Inferior parietal cortex (tissue), 1 donor: ENCODE data around the gene CCR6.

Experiments
- DNase-seq: peaks from one replicate; pipeline ENCODE4 v3.0.0-alpha.2; 2016; ENCODE audit errors: extremely low spot score

CCR6 gene

DNA sequence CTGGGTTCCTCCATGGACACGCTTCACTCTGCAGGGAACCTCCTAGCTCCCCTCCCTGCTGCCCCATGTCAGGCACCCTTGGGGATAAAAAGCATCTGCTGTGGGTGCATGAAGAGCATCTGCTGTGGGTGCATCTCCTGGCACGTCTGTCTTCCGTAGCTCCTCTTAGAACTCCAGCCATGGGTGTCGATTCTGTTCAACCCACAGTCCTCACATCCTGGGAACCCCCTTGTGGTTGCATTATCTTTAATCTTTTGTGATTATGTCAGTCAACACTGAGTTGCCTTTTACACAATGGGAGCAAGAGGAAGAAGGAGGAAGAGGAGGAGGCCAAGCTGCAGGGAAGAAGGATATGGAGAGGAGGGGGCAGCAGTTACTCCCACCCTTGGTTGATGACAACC lies 24.1 kb upstream of the CCR6 start:
- no peak for DNase-seq

DNA sequence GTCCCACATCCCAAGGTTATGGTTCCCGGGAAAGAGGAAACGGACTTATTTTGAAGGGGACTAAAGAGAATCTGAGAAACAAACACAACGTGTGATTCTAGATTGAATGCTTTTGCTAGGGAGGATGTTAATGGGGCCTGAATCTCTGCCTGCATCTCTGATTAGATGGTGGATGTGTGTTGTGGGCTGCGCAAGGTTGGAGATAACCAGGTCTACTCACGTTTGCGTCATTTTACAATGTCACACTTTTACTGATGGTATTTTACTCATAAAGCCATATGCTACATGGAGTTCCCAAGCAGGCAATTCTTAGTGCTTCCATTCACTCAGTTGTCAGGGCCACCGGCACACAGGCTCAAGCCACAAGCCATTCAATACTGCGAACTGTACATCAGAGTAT lies 23.2 kb upstream of the CCR6 start:
- DNase-seq: no peak

DNA sequence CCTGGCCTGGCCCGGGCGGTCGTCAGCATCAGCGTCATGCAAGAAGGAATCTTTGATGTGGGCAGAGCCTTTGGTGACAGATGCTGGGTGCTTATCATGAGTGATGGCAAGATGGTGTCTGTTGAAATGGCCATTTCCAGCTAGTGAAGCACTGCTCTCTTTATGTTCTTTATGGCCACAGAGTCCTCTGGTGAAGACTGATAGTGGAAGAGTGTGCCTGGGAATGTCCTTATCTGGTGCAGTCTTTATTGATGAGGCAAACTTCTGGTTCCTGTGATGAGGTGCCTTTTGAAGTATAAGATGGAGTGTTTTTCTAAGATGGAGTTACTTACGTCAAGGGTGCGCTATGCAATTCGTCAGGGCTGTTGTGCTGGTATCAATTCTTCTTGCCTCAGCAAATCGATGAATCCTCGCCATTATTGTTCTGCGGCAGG lies 22.6 kb upstream of the CCR6 start:
- no peak for DNase-seq

DNA sequence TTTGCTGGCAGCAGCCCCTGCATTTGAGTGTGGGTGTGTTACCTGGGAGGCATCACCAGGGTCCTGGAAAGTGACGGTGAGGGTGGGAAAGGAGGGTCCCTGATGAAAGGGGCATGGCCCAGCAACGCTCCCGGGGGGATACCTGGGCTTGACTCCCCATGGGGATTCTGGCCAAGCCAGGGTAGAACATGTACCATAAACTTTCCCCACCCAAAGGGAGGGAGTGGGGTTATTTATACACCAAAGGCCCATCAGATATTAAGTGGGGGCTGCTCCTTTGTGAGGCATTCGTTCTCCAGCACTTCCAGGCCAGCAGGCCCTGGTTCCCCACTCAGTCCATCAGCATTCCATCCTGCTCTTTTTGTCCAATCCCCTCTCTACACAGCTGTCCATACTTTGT lies 20.6 kb upstream of the CCR6 start:
- DNase-seq: no peak

DNA sequence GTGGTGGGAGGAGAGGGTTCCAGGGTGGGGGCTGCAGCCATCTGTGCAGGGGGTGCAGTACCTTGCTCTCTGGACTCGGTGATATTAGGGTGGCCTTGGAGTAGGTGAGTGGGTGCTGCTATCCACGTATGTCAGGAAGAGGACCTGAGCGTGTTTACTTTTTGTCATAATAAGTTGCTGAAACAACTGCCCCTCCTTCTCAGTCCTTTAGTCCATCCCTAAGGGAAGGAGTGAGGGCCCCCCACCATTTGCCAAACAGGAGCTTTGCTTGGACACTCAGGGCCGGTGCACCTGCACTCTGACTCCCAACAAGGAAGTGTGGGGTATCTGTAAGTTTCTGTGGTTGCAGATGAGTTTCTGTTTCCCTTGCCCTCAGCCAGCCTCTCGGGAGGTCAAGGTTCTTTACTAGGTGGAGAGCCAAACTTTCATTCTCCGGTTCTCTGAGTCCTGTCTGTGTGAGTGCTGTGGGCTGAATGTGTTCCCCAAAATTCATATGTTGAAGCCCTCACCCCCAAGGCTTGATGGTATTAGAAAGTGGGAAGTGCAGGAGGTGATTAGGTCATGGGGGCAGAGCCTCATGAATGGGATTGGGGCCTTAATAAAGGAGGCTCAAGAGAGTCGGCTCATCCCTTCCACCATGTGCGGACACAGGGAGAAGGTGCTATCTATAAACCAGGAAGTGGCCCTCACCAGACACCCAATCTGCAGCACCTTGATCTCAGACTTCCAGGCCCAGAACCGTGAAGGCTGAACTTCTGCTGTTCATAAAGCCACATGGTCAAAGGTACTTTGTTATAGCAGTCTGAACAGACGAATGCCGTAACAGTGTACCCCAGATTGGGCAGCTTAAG lies 19.6 kb upstream of the CCR6 start:
- no peak for DNase-seq

DNA sequence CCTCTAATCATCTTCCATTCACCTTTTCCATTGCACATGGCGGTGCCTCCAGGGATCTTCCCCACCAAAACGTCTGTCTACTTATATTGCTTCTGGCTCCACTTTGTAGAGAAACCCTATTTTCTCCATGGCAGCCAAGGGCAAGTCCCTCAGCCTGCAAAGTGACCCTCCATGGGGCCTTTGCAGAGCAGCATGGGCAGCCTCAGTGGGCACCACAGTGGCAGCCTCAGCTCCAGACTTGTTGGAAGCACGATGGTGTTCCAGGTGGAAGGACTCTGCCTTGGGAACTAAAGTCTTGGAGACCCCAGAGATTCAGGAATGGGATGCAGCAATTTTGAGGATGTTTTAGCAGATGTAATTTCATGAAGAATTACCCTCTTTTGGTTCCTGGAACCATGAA lies 18.5 kb upstream of the CCR6 start:
- DNase-seq: no peak

DNA sequence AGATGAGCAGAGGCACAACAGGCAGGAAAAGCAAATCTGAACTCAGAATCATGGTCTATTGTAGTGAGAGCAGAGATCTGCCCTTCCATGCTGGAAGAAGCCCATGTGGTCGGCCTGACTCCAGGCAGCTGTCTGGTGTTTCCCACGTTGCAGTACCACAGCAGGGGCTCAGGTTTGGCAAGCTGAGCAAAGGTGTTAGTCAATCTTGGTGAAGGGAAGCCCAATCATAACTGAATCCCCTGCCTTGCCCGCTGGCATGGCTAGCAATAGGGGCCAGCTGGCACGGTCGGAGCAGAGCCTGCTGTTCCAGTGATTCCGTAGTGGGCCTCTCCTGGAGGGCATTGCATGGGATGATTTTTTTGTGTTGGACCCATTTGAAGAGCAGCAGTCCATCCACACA lies 17.8 kb upstream of the CCR6 start:
- DNase-seq: no peak

DNA sequence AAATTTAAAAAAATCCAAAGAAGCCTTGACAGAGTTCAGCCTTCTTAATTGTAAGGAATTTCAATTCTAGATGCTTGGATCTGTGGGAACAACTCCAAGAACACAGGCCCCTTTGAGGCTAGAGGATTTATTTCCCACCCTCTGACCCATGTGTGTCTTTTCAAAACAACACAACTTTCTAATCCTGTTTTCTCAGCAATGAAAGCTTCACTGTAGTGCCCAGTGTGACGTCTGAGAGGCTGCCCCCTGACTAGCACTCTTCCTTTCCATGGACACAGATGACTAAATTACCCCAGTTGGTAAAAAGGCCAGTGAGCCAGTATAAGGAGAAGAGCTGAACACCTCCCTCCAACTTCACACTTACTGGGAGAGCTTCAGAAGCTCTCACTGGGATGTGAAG lies 16.5 kb upstream of the CCR6 start:
- DNase-seq: no peak

DNA sequence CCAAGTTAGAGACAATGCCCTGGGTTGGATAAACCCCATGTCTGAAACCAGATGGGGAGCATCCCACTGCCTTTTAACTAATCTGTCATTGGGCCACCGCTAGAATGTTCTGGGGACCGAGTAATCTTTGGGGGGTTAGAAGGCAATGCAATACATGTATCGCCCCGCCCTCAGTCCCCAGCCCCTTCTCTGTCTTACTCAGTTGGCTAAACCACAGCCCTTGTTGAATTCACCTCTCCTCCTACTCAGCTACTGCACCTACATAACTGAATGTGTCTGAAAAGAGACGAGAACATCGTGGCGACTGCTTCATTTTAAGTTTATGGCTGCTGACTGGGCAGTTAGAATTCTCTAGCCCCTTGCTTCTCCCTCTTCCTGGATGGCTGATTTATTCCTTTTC lies 15.1 kb upstream of the CCR6 start:
- no peak for DNase-seq

DNA sequence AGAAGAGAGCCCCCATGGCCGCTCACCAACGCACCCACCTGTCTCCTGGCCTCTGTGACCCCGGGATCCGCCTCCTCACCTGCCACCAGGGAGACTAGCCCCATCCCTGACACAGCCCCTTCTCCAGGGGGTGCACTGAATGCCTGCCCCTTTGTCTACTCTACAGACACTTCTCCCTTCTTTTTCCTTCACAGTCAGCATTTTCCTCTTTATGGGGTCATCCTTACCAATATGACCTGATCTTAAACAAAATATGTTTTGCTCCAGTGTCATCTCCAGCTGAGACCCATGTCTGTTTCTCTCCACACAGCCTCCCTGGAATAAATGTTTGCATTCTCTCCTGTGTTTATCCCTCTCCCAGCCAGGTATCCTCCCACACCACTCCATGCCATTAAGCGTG lies 14.6 kb upstream of the CCR6 start:
- no peak for DNase-seq

DNA sequence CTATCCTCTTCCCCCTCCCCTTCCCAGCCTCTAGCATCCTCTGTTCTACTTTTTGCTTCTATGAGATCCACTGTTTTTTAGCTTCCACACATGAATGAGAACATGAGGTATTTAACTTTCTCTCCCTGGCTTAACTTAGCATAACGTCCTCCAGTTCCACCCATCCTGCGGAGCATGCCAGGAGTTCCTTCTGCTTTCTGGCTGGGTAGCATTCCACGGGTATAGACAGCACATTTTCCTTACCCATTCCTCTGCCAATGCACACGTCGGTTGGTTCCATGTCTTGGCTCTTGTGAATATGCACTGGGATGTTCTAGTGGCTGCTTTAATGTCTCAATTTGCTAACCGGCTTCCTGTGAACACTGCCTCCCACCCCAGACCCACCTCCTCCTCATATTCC lies 13.2 kb upstream of the CCR6 start:
- no peak for DNase-seq

DNA sequence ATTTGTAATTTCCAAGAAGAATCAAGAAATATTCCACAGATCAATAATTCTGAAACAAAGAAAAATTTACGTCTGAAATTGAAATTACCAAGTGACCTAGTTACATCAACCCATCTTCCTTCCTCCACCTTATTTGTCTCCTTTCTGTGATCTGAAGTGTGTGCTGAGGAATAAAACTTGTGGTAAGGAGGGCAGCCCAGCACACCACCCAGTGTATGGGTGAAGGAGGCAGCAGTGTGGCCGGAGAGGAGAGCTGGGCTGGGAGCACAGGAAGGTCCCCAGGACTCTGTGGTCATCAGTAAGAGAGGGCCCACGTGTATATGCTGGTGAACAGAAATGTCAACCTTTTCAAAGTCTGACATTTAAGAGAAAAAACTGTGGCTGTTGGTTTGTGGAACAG lies 11.3 kb upstream of the CCR6 start:
- DNase-seq: no peak

DNA sequence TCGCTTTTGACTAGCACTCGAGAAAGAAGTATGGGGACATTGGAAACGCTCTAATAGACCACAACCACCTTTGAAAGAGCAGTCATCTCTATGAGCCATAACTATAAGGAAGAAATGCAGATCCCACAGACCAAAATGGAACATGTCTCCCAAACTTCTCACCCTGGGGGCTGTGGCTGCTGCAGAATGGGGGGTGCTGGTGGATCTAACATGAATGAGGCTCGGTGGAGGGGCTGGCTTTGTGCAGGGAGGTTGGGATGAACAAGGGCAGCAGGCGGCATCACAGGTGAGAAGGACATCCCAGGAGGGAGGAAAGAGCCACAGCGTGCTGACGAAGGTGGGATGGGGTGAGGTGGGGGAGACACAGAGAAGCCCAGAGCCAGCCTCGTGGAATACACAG lies 10.5 kb upstream of the CCR6 start:
- no peak for DNase-seq

DNA sequence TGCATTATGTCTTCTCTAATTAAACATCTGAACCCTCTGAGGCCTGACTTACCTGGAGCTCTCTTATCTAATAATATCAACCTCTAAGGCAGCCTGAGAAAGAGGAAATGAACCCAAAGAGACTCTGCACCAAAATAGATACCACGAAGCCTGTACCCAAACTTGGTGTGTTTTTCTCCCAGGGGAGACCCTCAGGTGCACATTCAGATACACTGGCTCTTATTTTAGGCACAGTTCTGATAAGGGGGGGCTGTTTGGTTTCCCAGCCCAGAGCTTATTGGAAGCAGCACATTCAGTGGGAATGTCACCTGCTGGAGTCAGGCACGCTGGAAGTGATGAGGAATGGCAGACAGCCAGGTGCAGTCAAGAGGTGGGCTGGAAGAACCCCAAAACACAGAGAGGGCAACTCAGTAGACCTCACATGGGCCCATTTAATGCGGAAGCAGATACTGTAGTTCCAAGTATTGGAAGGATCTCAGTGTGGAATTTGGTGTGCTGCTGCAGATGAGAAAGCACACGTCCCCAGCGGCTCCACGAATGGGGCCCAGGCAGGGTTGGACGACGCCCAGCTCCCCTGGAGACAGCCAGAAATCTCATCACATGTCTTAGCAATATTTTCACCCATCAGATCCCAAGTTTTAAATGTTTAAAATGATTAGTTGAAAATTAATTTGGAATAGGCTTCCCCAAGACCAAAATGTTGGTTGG lies 9.7 kb upstream of the CCR6 start:
- DNase-seq: no peak

DNA sequence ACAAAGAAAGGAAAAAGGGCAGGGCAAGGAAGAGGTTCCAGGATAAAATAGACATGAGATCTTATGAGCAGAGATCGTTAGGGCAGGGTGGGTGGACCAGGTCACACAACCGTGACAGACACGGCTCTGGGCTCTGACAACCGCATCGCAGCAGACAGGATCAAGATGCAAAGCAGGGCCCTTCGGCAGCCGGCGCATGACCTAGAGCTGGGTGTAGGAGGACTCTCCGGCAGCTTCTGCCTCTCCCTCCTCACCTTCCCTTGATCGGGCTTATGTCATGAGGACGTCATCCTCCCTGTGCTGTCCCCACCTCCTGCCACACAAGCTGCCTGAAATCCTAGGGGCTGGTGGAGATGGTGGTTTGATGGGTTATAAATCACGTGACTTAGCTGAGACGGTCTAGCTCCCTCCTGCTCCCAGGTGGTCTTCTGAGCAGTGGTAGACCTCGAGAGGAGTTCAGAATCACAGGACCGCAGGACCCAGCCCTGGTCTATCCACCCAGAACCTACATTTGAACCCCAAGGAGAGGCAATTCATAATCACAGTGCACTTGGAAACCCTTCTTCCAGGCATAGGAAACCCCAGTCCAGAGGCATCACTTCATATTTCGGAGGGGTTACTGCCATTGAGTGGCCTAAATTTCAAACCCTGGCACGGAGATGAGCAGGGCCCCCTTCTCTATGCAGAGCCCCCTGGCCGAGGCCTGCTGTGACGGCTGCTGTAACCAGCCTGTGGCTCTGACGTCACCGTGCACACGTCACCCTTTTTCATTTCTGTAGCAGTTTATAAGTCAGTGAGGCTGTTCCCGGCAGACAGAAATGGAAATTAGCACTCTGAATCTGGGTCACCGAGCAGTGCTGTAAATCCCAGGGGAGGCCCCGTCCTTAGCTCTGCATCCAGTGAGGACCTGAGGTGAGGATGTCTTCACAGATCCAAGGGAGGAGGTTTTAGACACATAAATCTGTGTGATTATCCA lies 8.7 kb upstream of the CCR6 start:
- no peak for DNase-seq

DNA sequence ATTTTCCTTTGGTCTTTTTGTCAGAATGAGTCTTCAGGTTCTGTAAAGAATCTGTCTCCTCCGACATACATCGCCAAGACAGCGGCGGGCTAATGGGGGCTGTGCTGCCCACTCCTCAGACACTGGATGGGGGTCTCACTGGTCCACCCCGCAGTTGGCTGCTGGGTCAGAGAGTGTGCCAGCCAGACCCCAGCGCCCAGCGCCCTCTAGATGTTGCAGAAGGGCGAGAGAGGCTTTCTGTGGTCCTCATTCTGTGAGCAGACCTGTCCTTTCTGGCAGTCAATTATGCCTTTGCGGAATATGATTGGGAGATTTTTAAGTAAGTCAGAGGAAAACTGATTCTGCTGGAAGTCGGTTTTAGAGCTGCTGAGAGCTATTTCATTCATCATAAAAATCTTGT lies 7.8 kb upstream of the CCR6 start:
- no peak for DNase-seq

DNA sequence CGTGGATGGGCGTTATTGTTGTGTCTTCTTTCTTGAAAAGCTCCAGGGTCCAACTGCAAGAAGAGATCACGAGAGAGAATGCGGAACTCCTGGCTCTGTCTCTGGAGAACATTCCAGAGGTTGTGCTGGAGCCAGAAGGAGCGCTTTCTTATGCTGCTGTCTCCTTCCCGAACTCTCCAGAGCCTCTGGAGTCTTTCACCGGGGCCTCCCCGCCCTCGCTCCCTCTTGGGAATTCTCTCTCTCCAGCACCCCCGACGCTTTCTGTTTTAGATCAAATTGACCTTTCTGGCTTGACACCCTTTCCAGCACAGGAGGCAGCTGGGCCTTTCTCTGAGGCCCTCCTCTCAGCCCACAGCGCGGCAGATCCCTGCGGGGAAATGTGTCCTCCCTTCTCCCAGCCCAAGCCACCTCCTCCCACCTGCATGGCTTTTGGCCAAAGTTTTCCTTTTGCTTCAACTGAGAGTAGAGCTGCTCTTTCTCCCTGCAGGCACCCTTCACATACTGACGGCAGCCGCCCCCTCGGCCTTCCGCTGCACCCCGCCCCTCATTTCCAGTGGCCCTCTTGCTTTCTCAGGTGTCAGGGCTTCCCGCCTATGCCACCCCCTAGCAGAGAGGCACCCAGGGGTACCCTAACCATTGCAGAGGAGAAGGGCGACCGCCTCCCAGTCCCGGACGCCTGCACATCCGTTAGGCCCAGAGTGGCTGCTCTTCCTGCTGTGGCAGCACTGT lies 6.6 kb upstream of the CCR6 start:
- no peak for DNase-seq

DNA sequence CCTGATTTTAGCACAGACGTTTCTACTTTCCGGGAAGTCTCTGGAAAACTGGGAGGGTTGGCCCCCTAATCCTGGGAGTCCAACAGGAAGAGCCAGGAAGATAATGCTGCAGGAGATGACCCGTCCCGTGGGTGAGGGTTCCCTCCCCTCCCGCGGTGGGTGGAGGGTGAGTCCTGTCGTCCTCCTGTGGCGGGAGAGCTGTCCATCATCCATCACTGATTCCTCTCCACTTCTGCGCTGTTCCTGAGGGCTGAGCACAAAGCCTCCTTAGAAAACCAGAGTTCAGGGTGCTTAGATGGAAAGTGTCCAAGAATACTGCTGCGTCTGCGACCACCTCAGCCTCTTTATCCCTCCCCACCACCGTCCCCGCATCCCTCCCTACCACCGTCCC lies 6.1 kb upstream of the CCR6 start:
- no peak for DNase-seq

DNA sequence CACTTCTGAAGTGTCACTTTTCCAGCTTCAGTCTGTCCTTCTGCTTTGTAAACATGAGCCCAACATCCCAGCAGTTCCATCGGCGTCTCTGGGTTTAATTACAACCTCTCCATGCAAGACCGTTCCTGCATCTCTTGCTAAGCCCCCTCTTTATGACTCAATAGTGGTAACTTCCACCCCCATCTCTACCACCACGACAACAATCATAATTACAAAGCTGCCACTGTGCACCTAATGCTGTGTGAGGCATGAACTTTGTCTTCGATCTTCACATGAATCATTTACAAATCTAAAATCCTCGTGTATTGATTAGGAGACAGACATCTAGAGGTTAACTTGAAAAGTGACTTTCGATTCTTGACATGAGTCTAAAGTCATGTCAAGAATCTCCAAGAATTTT lies 4.9 kb upstream of the CCR6 start:
- no peak for DNase-seq

DNA sequence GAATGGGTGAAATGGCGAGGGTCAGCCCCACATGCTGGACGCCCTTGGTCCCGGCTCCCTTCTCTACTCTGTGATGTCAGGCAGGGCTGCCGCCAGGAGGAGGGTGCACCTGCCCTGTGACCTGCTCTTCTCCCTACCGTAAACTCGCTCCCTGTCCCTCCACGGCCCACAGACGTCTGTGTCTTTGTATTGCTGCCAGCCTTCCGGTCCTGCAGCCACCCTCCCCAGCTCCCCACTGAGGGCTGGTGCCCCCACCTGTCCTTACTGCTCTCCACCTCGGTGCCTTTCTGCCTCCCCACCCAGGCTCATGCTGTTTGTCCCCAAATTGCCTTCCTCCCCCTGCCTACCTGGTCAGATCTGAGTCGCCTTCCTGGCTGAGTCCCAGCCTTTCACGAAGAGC lies 4.1 kb upstream of the CCR6 start:
- DNase-seq: no peak
